Skin epidermis (tissue), 12 donors: ENCODE measurements around the gene CCDC102A.
A peak's percentile ranks its signal among the peaks of the same experiment; 100 is the strongest.
"Not testable (repeated sequence)": the region's sequence is repeated elsewhere in the genome, so short reads cannot be mapped to it uniquely, and the experiment has no call there.

Experiments
- H3K27ac ChIP-seq, 21 experiments: fragments of 200-600 bp; sonication (generic) in 11 of 21; one replicate each; pipeline ENCODE4 v1.5.0; 2020; ENCODE audit warnings: mild to moderate bottlenecking in 3 of 21, inconsistent platforms in 2 of 21, moderate library complexity in 2 of 21
- H3K4me3 ChIP-seq, 7 experiments: fragments of 200-600 bp; sonication (generic) in 2 of 7; one replicate each; pipeline ENCODE4 v1.5.0; 2020; ENCODE audit warnings: inconsistent platforms in 2 of 7, mild to moderate bottlenecking in 2 of 7, moderate library complexity in 1 of 7

The CCDC102A gene

GRCh38 chr16:57508035-57508425, 28.3 kb downstream of the CCDC102A start:
- no peak overlapping the region for H3K4me3 ChIP-seq
- peak overlapping the region in 1 of 21 experiments; percentile 4 for H3K27ac ChIP-seq

DNA sequence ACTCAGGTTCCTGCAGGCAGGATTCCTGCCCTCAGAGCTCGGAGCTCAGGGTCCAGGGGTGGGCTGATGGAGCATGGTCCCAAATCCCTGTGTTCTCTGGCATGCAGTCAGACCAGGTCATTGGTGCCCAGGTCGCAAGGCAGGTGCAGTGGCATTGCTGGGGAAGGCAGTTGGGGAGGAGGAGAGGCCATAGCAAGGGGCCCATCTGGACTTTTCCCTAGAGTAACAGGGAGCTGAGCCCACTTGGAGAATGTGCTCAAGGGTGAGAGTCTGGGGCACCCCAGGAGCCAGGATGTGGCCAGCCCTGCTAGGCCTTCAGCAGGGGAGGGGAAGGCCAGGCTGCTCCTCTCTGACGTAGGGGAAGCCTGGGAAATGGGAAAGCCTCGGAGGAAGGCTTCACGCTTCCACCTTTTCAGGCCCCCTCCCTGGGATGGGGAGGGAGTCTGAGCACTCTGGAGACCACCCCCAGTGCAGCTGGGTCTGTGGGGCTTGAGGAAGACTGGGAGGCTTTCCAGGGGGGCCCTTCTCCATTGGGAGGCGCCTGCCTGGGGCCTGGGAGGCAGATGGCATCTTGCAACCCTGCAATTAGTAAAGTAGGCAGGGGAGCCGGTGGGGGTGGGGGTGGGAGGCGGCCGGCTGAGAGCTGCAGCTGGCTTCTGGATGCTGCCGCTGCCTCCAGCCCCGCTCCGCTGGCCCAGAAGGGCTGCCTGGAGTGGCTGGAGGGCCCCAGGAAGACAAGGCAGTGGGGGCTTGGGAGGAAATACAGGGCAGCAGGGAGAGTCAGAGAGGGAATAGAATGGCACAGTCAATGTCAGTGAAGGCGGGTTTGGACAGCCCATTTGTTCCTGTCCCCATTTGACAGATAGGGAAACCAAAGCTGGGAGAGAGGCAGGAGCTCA, 29.0 kb downstream of the CCDC102A start:
- peak overlapping the region in 1 of 21 experiments; percentile 37 for H3K27ac ChIP-seq
- no peak overlapping the region for H3K4me3 ChIP-seq

DNA sequence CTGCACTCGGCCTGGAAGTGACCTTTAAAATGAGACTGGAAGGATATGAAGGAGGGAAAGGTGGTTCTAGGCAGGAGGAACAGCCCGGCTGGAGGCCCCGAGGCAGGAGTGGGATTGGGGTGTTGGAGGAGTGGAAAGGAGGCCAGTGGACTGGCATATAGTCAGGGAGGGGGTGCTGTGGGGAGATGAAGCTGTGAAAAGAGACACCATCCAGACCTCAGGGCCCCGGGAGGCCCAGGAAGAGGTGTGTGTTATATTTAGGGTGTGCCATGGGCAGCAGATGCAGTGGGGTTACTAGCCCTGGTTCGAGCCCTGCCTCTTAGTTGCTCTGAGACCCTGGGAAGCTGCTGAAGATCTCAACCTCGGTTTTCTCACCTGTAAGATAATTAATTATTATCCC, 31.2 kb downstream of the CCDC102A start:
- H3K4me3 ChIP-seq = no peak overlapping the region

GRCh38 chr16:57504491-57504890, 31.9 kb downstream of the CCDC102A start:
- Histone ChIP-seq H3K4me3 (no peak overlapping the region), H3K27ac (no peak overlapping the region)

More for the DNA sequence above, 31.2 kb downstream of the CCDC102A start:
- no peak overlapping the region for H3K27ac ChIP-seq

DNA sequence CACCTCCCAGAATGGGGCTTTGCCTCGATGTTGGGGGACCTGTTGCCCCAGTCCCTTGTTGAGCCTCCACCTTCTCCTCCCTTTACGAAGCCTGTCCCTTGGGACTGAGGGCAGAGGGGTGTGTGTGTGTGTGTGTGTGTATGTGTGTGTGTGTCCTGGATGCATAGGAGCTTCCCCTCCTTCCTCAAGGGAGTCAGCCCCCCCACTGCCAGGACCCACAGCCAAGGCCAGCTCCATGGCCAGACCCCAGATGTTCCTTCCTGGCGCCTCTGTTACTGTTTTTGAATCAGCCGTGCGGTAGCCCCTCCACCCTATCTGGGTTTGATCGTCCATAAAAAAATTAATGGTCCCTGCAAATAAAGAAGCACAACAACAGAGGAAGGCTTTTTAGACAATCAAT, 32.4 kb downstream of the CCDC102A start:
- Histone ChIP-seq H3K4me3 (no peak overlapping the region), H3K27ac (no peak overlapping the region)

- Histone ChIP-seq H3K4me3 (no peak overlapping the region), H3K27ac (no peak overlapping the region)
Observed at GRCh38 chr16:57503366-57503765, 33.0 kb downstream of the CCDC102A start.

- H3K27ac ChIP-seq = no peak overlapping the region
- H3K4me3 ChIP-seq = no peak overlapping the region
Observed at GRCh38 chr16:57502048-57502775, 34.2 kb downstream of the CCDC102A start.

DNA sequence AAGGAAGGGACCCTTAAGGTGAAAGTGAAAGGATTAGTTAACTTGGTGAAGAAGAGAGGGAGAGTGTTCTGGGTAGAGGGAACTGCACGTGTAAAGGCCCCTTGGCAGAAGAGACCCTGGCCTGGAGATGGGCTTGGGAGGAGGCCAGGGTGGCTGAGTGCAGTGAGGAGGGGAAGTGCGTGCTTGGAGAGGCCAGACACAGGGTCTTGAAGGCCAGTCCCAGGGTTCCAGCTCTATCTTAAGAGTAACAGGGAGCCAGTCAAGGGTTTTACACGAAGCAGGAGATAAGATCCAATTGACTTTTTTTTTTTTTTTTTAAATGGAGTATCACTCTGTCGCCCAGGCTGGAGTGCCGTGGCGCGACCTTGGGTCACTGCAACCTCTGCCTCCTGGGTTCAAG, 34.9 kb downstream of the CCDC102A start:
- H3K4me3 ChIP-seq = no peak overlapping the region
- H3K27ac ChIP-seq = no peak overlapping the region

GRCh38 chr16:57500578-57501111, 35.7 kb downstream of the CCDC102A start:
- Histone ChIP-seq H3K27ac (no peak overlapping the region), H3K4me3 (no peak overlapping the region)

GRCh38 chr16:57499941-57500340, 36.4 kb downstream of the CCDC102A start:
- H3K27ac ChIP-seq = not testable (repeated sequence)

GRCh38 chr16:57498031-57498430, 38.3 kb downstream of the CCDC102A start:
- no peak overlapping the region for H3K27ac ChIP-seq
- no peak overlapping the region for H3K4me3 ChIP-seq

More at GRCh38 chr16:57499941-57500340, 36.4 kb downstream of the CCDC102A start:
- H3K4me3 ChIP-seq = not testable (repeated sequence)

GRCh38 chr16:57497121-57497520, 39.2 kb downstream of the CCDC102A start:
- no peak overlapping the region for H3K4me3 ChIP-seq
- no peak overlapping the region for H3K27ac ChIP-seq

DNA sequence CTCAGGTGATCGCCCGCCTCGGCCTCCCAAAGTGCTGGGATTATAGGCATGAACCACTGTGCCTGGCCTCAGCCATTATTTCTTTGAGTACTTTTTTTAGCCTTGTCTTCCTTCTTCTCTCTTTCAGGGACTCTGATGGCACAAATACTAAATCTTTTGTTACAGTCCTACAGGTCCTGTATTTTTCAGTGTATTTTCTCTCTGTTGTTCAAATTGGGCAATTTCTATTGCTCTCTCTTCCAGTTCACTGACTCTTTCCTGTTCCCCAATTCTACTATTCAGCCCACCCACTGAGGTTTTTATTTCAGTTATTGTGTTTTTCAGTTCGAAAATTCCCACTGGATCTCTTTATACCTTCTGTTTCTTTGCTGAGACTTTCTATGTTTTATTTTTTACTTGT, 42.6 kb downstream of the CCDC102A start:
- no peak overlapping the region for H3K27ac ChIP-seq
- H3K4me3 ChIP-seq = no peak overlapping the region

DNA sequence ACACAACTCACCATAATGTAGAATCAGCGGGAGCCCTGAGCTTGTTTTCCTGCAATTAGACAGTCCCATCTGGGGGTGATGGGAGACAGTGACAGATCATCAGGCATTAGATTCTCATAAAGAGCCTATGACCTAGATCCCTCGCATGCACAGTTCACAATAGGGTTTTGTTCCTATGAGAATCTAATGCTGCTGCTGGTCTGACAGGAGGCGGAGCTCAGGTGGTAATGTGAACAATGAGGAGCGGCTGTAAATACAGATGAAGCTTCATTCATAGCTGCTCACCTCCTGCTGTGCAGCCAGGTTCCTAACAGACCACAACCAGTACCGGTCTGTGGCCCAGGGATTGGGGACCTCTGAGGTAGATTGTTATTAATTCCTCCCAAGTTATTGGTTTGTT, 47.1 kb downstream of the CCDC102A start:
- H3K4me3 ChIP-seq = no peak overlapping the region
- H3K27ac ChIP-seq = no peak overlapping the region

DNA sequence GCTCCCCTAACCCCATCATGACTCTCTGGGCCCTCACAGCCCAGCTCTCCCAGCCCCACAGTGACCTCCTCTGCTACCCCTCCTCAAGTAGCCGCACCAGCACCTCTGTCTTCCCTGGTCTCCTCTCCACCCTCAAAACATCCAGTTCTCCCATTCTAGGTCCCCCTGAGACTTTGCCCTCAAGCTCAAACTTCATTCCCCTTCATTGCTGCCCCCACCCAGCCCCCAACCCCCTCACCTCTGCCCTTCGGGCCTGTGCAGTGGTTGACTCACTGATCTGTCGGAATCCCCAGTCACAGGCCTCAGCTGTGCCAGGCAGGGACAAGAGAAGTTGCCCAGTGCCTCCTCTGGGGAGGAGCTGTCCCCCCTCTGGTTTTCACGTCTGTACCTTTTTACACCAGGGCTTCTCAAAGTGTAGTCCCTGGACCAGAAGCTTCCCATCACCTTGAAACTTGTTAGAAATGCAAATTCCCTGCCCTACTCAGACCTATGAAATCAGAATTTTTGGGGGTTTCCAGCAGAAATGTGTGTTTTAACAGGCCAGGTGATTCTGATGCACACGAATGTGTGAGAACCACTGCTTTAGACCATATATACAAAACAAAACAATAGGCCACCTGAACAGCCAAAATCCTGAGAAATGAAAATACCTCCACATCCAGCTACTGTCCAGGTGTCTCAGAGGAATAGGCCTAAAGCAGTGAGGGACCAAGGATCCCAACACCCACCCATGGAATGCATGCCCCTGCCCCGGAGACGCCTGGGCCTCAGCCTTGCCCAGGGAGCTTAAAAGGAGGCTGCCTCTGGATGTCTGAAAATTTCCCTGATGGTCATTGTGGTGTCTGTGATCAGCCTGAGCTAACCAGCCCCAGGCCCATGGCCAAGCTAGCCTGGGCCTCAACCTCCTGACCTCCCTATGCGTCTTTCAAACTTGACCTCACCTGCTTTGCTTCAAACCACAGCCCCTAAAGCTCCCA, 49.2 kb downstream of the CCDC102A start:
- Histone ChIP-seq H3K27ac (peak overlapping the region in 12 of 21 experiments; percentile 22 to 93 (median 66)), H3K4me3 (peak overlapping the region in 4 of 7 experiments; percentile 47 to 75 (median 64))

DNA sequence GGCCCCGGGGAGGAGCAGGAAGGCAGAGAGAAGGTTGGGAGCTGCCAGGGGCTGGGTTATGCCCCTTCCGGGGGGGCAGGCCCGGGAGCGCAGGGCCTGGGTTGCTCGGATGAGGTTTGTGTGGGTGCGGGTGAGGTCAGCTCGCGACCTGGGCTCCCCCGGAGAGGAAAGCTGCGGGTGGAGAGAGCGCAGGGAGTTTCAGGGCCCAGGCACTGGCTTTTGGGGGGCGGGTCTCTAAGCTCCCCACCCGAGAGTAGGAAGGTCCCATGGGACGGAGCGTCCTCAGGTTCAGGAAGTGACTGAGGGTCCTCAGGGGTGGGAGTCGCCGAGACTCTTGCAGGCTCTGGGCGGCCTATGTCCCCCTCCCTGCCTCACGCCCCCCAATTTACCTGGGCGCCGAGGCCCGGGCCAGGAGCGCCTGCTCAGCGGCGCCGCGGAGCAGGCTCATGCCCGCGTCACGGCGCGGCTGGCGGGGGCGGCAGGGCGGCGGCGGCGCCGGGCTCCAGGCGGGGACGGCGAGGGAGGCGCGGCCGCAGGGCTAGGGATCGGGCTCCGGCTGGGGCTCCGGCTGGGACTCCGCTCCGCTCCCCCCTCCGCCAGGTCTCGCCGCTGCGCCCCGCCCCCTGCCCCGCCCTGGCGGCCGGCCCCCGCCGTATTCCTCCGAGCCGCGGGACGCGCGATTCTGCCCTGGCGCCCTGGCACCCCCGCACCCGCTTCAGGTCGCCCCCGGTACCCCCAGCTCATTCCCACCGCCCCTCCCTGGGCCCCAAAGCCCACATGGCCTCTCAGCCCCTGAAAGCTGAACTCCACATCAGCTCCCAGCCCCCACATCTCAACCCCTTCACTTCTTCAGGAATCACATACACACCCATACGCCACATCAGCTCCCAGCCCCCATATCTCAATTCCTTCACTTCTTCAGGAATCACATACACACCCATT, 50.2 kb downstream of the CCDC102A start, which contains the start of gene DOK4:
DOK4 (minus strand) TSS at position 578 of the 942 bp plus-strand sequence. CDS start 6,986 bp downstream, outside the sequence.
- peak within 1 kb of the TSS; percentile 6 to 93 (median 81) for H3K27ac ChIP-seq
- H3K4me3 ChIP-seq = peak within 1 kb of the TSS; percentile 47 to 75 (median 59)

DNA sequence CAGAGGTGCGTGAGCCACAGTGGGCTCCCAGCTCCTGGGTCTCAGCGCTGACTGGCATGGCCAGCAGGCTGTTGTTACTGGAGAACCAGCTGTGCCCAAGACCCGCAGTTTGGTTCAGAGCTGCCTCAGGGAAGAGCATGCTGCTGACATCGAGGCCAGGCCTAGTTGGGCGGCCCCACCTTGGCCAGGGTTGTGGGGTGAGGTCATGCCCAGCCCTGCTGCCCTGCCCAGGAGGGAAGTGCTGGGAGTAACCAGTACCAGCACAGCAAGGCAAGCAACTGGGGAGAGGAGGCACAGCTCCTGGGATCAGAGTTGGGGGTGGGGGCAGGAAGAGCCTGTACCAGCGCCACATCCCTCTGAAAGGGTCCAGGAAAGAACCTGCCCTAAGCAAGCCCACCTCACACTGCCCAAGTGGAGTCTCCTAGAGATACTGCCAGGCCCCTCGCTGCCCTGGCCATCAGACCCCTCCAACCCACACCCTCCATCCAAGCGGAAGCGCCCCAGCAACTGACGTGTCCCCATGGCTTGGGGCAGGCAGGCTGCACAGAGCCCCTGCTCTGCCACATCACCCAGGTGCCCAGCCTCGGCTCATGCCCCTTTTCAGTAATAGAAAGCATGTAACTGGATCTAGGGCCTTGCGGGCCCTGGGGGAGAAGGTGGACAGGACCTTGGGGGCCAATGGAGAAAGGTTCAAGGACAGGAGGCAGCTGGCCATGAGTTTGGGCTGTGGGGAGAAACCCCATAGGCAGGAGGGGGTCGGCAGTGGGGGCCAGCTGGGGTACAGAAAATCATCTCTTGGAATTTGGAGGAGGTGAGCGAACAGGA, 51.1 kb downstream of the CCDC102A start:
- H3K27ac ChIP-seq = peak overlapping the region in 20 of 21 experiments; percentile 6 to 93 (median 82)
- peak overlapping the region; percentile 47 to 75 (median 59) for H3K4me3 ChIP-seq
